Islet of Langerhans (tissue), 1 donor: ENCODE measurements around the gene FGD3.
"Not testable (repeated sequence)": the region's sequence is repeated elsewhere in the genome, so short reads cannot be mapped to it uniquely, and the experiment has no call there.

Source experiments
- FAIRE-seq: peaks from one replicate; lab custom pipeline; 2011; peaks lifted over from hg19 to GRCh38; lab: Jason Lieb, UNC

Gene FGD3

GRCh38 chr9:93010056-93010455 is 62.7 kb downstream of the FGD3 start:
- FAIRE-seq: no peak

- no peak for FAIRE-seq
Observed at GRCh38 chr9:93010704-93011103, 63.4 kb downstream of the FGD3 start.

GRCh38 chr9:93011114-93011513 is 63.8 kb downstream of the FGD3 start:
- FAIRE-seq: no peak

DNA sequence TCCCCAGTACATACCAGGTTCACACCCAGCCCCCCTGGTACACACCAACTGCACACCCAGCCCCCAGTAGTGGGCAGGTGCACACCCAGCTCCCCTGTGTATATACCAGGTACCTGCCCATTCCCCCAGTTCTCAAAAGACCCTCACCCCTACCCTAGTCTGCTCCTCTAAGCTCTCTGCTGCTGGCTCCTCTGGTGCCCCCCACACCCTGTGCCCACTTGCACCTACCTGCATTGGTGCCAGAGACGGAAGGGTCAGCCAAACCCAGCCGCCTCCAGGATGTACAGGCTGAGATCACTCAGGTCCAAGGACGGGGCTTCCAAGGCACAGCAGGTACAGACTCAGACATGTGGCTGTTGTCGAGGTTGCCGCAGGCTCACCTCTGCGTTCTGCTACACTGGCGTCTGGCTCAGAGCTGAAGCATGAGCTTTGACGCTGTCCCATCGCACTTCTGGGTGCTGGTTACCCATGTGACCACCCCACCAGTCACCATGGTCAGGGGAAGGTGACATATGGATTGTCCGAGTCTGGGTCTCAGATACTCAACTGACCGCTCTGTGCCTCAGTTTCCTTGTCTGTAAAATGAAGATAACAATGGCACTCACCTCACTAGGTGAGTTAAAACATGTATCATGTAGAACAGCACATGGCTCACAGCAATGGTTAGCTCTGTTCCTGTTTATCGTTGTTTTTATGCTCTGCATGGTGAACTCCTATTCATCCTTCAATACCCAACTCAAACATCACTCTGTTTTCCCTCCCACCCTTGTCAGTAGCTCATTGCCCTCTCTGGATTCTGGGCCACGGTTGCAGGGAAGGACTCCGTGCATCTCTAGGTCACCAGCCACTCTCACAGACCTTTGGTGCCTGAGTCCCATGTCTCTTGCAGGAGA is 65.9 kb downstream of the FGD3 start:
- no peak for FAIRE-seq

- no peak for FAIRE-seq
Observed at GRCh38 chr9:93013856-93014582, 66.7 kb downstream of the FGD3 start.

GRCh38 chr9:93015190-93015589 is 67.9 kb downstream of the FGD3 start:
- FAIRE-seq: not testable (repeated sequence)

DNA sequence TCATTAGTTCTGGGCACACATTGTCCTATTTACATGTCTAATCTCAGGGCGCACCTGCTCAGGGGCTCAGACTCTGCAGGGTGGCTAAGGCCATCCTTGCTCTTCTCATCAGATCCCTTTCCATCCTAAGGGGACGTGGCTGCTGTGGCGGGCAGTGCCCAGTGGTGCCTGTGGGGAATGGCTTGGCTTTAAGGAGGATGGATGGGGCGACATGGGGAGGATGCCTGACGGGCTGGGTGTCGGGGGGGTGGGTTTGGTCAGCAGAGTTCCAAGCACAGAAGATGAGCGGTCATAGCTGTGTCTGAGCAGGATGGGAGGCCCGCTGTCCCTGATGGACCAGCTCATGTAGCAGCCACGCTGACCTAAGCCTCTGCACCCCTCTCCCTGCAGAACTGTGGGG is 70.3 kb downstream of the FGD3 start:
- FAIRE-seq: no peak

GRCh38 chr9:93020151-93020550 is 72.8 kb downstream of the FGD3 start:
- FAIRE-seq: no peak

- FAIRE-seq: no peak
Observed at GRCh38 chr9:93020771-93021670, 73.7 kb downstream of the FGD3 start.

- FAIRE-seq: no peak
Observed at GRCh38 chr9:93022066-93022465, 74.7 kb downstream of the FGD3 start.

DNA sequence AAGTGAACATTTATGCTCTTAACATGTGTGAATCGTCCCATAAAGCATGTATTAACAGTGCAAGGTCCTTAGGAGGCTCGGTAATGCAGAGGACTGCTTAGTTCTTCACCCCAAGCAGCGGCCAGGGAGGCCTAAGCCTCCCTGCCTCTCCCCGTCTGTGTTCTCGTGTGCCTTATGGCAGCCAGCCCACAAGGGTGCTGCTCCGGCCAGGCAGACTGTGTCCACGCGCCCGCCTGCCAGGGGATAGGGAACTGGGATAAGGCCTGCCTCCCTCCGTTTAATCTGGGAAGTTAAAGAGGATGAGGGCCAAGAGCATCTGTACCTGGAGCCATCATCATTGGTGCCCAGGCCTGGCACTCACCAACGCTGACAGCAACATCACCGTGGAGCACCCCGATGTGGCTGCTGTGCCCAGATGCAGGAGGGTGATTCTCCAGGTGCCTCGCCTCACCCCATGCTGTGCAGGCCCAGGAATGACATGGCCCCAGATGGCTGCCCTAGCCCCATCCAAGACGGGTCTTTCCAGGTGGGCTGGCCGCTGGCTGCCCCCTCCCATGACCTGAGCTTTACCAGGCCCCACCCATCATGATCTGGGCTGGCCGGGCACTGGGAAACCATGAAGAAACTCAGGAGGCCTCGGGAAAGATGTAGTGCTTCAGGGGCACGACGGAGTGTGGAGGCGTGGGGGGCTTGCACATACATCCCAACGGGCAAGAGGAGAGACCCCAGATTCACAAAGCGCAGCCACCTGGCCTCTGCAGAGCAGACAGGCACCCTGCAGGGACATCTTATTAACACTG is 75.6 kb downstream of the FGD3 start:
- FAIRE-seq: no peak

GRCh38 chr9:93023521-93023815 is 76.1 kb downstream of the FGD3 start:
- no peak for FAIRE-seq

- FAIRE-seq: no peak
Observed at GRCh38 chr9:93024646-93024910, 77.3 kb downstream of the FGD3 start.

DNA sequence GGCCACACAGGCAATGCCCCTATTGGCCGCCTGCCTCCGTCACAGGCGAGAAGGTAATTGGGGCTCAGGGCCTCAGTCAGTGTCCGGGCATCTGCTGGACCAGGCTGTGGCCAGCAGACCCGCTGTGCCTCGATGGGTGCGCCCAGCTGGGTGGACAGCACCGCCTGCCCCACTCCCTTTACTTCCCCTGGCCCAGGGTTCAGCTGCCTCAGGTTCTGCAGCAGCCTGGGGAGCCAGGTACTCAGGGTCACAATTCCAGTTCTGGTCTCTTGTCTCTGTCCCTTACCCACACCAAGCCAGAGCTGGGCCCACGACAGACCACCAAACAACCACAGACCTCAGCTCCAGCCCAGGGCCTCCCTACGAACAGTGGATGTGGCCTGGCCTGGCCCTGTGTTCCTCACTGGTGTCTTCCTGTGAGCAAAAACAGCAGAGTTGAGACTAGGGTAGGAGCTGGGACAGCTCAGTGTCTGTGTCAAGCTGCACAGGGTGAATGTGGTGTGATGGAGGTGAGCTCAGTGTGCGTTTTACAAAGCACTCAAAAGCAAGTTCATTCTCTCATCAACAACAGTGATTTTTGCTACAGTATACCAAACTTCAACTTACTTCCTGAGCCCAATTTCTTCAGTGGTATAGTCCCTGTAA is 77.8 kb downstream of the FGD3 start:
- FAIRE-seq: no peak

DNA sequence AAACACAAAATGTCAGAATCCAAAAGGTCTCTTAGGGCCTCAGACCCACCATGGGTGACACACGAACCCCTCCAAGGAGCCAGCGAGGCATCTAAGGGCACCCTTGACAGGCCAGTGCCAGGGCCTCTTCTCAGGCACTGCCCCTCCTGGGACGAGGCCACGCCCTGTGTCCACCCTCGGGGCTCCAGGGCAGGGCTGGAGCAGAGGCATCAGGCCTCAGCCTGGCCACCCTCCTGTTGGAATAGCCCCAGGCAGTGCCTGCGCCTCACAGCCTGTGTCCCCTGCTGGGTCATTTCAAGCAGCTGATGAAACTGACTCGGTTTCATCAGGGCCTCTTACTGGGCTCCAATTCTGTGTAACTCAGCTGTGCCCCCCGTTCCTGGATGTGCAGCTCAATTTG is 78.4 kb downstream of the FGD3 start:
- no peak for FAIRE-seq

GRCh38 chr9:93026640-93027039 is 79.3 kb downstream of the FGD3 start:
- FAIRE-seq: no peak

GRCh38 chr9:93027750-93028149 is 80.4 kb downstream of the FGD3 start:
- no peak for FAIRE-seq

DNA sequence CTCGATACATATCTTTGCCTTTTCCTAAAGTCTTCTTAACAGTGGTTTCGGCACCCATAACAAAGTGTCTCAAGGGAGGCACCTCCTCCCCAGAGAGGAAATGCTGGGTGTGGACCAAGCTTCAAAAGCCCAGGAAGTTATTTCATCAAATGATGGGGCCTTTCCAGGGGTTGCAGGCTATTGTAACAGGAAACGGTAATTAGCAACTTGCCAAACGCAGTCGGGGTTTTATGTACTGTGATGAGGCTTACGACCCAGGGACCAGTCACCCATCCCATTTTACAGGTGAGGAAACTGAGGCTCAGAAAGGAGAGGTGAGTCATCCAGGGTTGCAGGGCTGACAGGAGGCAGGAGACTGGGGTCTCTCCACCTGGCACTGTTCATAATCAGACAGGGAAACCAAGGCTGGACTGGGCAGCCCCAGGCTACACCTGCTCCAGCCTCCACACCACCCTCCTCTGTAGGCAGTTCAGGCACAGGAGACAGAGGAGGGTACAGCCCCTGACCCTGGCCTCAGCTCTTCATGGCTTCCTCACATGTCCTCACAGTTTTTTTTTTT is 81.2 kb downstream of the FGD3 start:
- no peak for FAIRE-seq

DNA sequence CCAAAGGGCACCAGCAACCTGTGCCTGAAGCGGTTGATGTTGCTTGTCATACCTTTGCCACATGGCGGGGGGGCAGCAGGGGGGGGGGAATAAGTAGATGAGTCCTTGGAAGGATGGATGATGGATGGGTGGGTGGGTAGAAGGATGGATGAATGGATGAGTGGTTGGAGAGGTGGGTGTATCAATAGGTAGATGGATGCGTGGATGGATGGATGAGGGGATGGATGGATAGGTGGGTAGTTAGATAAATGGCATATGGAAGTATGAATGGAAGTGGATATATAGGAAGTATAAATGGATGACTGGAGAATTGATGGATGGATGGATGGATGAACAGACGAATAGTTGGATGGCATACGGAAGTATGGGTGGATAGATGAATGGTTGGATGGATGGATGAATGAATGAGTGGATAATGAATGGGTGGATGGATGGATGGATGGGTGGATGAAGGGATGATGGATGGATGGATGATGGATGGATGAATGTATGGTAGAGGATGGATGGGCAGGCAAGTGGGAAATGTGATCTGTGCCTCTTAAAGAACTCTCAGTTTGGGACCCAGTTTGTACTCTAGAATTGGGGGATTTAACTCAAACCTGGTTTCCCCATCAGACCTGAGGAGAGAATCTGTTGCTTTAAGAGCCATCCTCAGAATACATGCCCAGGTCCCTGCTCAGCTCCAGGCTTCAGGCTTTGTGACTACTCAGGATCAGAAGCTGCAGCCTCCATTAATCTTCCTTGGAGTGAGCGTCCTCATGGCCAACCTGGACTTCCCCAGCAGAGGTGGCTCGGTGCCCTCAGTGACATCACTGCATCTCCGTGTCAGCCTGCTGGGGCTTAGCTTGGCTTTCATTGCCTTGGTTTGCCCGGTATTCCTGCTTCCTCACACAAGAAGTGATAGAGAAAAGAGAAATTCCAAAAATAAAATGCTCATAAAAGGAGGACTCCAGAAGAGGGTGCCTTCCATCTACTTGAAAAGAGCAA is 83.6 kb downstream of the FGD3 start:
- no peak for FAIRE-seq
